Measurements from ENCODE around the gene ZC3H14. TPM values are rescaled to one million over a fixed set of nuclear protein-coding genes. Genes with fewer than 3 reads are reported as not detected.

The ZC3H14 gene
- total RNA-seq, 1 donor from 2014 or later = 39.1 TPM

Other genes with a start within 250 kb of the ZC3H14 start
- not detected for gene KCNK10, start 239.8 kb upstream of the ZC3H14 start, total RNA-seq
- gene SPATA7, start 177.4 kb upstream of the ZC3H14 start, total RNA-seq = 3.2 TPM
- gene PTPN21, start 8.0 kb upstream of the ZC3H14 start, total RNA-seq = 12.6 TPM
- 0.13 TPM for gene EML5, start 229.9 kb downstream of the ZC3H14 start, total RNA-seq